LNCaP clone FGC (cell line): ENCODE data around the gene SV2B.

ENCODE experiments used
- DNase-seq: peaks from one replicate; pipeline ENCODE4 v3.0.0-alpha.2; 2011; ENCODE audit warnings: low read depth
- H3K4me3 ChIP-seq: 2 replicates; pipeline ENCODE4 v1.5.1; 2011; ENCODE audit warnings: mild to moderate bottlenecking, low read depth, low read length, control low read depth
- TF ChIP-seq, protein P1 (sequence below): IDR thresholded peaks from 2 replicates; pipeline ENCODE4 v1.5.1; 2012; ENCODE audit warnings: mild to moderate bottlenecking; ENCODE audit not compliant: control insufficient read depth, insufficient read depth; ENCODE audit errors: extremely low read depth

SV2B gene

DNA sequence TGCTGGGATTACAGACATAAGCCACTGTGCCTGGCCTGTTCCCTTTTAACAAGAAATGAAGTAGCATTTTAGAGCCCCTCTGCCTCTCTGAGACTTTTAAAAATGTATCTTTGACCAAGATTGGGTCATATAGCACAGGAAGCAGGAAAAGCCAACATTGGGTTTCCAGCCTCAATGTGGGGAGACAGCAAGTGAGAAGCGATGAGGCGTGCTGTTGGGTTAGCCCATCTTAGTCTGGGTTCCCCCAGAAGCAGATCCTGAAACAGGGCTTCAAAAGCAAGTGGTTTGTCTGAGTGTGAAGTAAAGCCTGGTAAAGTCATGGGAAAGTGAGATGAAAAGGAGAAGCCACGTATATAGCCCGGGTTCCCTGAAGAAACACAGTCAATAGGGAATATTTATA lies 48.2 kb downstream of the SV2B start:
- TF ChIP-seq, protein P1, sequence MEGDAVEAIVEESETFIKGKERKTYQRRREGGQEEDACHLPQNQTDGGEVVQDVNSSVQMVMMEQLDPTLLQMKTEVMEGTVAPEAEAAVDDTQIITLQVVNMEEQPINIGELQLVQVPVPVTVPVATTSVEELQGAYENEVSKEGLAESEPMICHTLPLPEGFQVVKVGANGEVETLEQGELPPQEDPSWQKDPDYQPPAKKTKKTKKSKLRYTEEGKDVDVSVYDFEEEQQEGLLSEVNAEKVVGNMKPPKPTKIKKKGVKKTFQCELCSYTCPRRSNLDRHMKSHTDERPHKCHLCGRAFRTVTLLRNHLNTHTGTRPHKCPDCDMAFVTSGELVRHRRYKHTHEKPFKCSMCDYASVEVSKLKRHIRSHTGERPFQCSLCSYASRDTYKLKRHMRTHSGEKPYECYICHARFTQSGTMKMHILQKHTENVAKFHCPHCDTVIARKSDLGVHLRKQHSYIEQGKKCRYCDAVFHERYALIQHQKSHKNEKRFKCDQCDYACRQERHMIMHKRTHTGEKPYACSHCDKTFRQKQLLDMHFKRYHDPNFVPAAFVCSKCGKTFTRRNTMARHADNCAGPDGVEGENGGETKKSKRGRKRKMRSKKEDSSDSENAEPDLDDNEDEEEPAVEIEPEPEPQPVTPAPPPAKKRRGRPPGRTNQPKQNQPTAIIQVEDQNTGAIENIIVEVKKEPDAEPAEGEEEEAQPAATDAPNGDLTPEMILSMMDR: no peak
- DNase-seq: no peak

DNA sequence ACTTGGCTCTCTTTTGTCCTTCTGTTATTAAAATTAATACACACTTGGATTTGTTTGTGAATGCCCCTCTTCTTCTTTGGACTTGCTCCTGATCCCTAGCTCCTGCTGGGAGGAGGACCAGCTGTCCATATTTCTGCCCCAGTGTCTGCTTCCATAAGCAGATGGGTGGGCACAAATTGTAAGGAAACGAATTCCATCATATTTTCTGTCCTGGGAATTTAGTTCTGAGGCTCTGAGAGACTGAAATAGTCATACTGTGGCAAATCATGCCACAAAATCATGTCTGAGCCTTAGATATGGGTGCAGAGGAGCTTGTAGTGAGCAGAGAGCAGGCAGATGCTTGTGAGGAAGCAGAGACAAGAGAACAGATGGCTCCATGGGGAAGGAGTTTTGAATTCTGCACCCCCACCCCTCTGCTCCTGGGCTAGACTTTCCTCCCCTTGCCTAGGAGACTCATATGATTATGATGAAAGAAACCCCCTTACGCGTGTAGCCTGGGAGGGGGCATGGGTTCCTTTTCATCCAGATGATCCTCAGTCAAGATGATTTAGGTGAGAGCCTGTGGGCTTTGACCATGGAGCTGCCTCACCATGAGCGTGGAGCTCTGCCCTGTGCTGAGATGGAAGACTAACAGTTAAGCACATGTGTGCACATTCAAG lies 50.6 kb downstream of the SV2B start:
- DNase-seq: no peak
- no peak overlapping the region for H3K4me3 ChIP-seq
- TF ChIP-seq, protein P1: no peak

More for the DNA sequence above, 48.2 kb downstream of the SV2B start:
- H3K4me3 ChIP-seq: no peak overlapping the region

DNA sequence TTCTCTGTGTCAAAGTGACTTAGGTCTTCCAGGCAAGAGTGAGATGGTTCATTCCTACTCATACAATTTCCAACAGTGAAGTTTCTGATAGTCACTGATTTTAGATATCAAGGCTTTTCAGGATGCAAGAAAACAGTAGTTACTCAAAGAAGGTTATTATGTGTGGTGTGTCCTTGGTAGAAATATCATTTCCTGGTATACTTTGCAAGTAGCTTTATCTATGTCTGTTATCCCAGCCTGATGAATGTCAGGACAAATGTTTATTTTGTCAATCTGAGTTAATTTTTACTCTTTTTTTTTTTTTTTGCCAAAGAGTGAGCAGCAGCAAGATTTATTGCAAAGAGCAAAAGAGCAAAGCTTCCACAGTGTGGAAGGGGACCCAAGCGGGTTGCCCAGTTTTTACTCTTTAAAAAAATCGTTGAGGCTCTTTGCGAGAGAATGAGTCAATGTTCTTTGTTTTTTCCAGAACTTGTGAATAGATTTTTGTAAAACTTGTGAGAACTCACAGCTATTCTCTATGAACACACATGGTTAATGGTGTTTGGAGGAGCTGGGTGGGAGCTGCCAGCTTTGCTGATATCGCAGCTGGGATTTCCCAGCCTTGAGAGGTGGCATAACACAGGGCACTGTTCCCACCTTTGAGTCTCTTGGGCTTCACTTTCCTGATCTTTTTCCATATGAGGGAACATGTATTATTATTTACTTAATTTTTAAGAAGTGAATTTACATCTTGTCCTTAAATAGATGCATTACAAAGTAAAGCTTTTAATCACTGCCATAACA lies 51.9 kb downstream of the SV2B start:
- TF ChIP-seq, protein P1: no peak
- no peak overlapping the region for H3K4me3 ChIP-seq
- DNase-seq: no peak

DNA sequence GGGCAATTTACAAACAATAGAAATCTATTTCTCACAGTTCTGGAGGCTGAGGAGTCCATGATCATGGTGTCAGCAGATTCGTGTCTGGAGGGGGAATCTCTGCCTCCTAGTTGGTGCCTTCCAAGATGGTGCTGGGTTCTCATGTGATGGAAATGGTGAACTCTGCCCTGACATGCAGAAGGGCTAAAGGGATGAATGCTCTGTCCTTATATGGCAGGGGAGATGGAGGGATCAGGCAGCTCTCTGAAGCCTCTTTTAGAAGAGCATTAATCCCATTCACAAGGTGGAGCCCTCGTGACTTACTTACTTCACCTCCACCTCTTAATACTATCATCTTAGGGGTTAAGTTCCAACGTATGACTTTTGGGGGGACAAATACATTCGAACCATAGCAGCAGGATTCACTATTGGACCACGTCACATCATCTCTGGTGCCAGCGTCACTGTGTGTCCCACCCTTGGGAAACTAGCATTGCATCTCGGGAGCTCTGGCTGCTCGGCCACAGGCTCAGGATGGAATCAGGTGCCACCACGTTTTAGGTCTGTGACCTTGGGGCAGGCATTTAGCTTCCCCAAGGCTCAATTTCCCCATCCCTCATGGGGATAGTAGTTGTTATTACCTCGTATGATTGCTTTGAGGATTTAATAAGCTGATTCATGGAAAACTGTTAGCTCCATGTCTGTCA lies 53.0 kb downstream of the SV2B start:
- TF ChIP-seq, protein P1: no peak
- DNase-seq: no peak
- no peak overlapping the region for H3K4me3 ChIP-seq

DNA sequence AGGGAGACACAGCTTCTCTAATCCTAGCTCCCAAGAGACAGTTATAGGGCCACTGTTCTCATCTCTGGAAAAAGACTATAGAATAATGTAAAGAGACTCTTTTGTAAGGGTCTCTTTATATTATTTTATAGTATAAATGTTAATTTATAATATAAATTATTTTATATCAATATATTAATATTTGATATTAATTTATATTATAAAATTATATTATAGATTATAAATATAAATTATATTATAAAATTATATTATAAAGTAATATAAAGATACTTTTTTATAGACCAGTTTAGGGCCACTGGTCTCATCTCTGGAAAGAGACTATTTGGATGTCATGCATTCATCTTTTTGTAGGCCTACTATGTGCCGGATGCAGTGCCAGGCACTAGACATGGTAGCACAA lies 53.9 kb downstream of the SV2B start:
- TF ChIP-seq, protein P1: no peak
- no peak overlapping the region for H3K4me3 ChIP-seq
- DNase-seq: no peak

DNA sequence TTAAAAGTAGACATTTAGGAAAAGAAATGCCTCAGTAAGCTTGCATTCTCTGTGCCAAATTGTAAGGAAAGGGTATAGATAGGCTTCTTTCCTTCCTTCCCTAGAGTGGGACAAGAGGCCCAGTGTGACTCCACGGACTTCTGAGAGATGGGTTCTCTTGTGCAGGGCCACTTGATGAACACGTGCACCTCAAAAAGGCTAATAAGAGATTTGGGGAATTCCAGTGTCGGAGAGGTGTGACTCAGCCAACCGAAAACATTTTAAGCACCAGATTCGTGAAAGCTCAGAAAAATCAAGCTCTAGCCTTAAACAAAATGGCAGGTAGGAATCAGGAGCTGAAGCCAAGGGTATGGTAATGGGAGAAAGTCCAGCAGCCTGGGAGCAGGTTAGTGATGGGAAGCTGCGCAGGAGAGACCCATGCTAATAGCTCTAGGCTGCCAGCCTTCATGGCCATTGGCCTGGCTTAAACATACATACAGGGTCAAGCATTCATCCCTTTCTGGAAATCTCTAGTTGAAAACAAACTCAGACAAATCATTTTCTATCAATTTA lies 56.2 kb downstream of the SV2B start:
- no peak for DNase-seq
- H3K4me3 ChIP-seq: no peak overlapping the region
- TF ChIP-seq, protein P1: no peak
